ENCODE results near the gene CREG2. TPM values are rescaled to one million over a fixed set of nuclear protein-coding genes. Genes with fewer than 3 reads are reported as not detected.

Gene CREG2
- total RNA-seq, 1 donor from 2014 or later, result not detected

GRCh38 chr2:101299604-101300003 lies 87.7 kb downstream of the CREG2 start:
- ATAC-seq, result no peak
- intact Hi-C loops (cut with DNase I), result no loop called here

DNA sequence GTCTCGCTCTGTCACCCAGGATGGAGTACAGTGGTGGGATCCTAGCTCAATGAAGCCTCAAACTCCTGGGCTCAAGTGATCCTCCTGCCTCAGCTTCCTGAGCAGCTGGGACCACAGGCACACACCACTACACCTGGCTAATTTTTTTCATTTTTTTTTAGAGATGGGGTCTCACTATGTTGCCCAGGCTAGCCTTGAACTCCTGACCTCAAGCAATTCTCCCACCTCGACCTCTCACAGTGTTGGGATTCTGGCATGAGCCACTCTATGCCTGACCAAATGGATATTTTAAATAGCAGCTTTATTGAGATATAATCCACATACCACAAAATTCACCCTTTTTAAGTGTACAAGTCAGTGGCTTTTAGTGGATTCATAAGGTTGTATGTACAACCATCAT lies 89.9 kb downstream of the CREG2 start:
- no peak for ATAC-seq
- intact Hi-C loops (cut with DNase I), result no loop called here
- DNase-seq (ENCODE audit: low spot score), result no peak

More at GRCh38 chr2:101299604-101300003, 87.7 kb downstream of the CREG2 start:
- no peak for DNase-seq (ENCODE audit: low spot score)

- no peak for DNase-seq (ENCODE audit: low spot score)
- intact Hi-C loops (cut with DNase I), result no loop called here
- ATAC-seq, result no peak
Measured at GRCh38 chr2:101296371-101296770, 90.9 kb downstream of the CREG2 start.

DNA sequence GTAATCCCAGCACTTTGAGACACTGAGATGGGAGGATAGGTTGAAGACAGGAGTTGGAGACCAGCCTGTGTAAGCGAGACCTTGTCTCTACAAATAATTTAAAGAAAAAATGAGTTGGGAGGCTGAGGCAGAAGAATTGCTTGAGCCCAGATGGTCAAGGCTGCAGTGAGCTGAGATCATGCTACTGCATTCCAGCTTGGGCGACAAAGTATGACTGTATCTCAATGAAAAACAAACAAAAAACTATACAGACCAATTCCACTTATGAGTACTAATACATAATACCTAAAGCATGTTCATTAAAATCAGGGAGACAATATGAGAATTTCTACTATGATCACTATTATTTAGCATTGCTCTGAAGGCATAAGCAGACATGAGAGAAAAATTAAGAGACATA lies 91.4 kb downstream of the CREG2 start:
- intact Hi-C loops (cut with DNase I), result no loop called here
- no peak for ATAC-seq
- DNase-seq (ENCODE audit: low spot score), result no peak

Small RNAs within 50 kb of the gene (microRNA-seq; reads per million reads assigned to microRNA genes)
- gene MIR5696, result 2.5 reads per million

Other genes with a start within 250 kb of the CREG2 start
- 20.1 TPM for gene TBC1D8, start 236.1 kb downstream of the CREG2 start, total RNA-seq
- gene CNOT11, start 134.6 kb downstream of the CREG2 start, total RNA-seq, result 24.3 TPM
- 80.7 TPM for gene RNF149, start 78.8 kb downstream of the CREG2 start, total RNA-seq
- gene RFX8, start 87.6 kb upstream of the CREG2 start, total RNA-seq, result 6.5 TPM